B cell (primary cell): Measurements from ENCODE around the gene ELK3.

ENCODE experiments used
- CTCF ChIP-seq: fragments of 200-600 bp; IDR thresholded peaks from one replicate; pipeline ENCODE4 v1.8.0; 2022; ENCODE audit warnings: antibody characterized with exemption, mild to moderate bottlenecking
- EZH2 ChIP-seq: IDR thresholded peaks from 2 replicates; pipeline ENCODE4 v1.6.1; 2012; ENCODE audit warnings: borderline replicate concordance, low read depth, mild to moderate bottlenecking, moderate library complexity, low read length; ENCODE audit not compliant: insufficient read depth, poor library complexity, severe bottlenecking

GRCh38 chr12:96226401-96226800 lies 32.2 kb downstream of the ELK3 start:
- TF ChIP-seq CTCF, result no peak
- no peak for TF ChIP-seq EZH2
